Measurements from ENCODE around the gene TSHZ3.

TSHZ3 gene

DNA sequence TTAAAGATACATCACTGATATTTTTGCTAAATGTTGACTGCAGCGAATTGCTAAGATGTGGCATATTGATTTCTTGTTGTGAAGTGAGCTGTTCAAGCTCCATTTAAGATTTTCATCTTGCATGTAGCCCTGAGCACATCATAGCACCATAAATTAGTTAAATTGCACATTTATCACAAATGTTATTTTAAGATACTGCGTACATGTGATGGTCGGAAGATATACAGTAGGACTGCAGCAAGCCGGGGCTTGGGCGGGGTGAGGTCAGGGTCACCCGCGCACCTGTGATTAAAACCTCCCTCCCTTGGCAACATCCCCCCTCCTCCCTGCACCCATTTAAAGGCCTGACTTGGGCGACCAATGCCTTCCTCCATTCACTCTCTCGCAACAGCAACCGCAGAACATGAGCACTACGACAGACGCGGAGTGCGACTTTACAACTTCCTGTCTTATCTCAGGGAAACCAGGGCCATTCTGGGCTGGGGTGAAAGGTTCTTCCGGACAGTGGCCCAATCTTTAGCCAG is 76.6 kb downstream of the TSHZ3 start:
- no peak for DNase-seq (ENCODE audit: low read depth)
- TF ChIP-seq, protein P1, sequence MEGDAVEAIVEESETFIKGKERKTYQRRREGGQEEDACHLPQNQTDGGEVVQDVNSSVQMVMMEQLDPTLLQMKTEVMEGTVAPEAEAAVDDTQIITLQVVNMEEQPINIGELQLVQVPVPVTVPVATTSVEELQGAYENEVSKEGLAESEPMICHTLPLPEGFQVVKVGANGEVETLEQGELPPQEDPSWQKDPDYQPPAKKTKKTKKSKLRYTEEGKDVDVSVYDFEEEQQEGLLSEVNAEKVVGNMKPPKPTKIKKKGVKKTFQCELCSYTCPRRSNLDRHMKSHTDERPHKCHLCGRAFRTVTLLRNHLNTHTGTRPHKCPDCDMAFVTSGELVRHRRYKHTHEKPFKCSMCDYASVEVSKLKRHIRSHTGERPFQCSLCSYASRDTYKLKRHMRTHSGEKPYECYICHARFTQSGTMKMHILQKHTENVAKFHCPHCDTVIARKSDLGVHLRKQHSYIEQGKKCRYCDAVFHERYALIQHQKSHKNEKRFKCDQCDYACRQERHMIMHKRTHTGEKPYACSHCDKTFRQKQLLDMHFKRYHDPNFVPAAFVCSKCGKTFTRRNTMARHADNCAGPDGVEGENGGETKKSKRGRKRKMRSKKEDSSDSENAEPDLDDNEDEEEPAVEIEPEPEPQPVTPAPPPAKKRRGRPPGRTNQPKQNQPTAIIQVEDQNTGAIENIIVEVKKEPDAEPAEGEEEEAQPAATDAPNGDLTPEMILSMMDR (conservative IDR thresholded peaks at IDR 0.05; ENCODE audit: low read length): no peak
- no peak overlapping the region for H3K4me3 ChIP-seq (ENCODE audit: low read length)

DNA sequence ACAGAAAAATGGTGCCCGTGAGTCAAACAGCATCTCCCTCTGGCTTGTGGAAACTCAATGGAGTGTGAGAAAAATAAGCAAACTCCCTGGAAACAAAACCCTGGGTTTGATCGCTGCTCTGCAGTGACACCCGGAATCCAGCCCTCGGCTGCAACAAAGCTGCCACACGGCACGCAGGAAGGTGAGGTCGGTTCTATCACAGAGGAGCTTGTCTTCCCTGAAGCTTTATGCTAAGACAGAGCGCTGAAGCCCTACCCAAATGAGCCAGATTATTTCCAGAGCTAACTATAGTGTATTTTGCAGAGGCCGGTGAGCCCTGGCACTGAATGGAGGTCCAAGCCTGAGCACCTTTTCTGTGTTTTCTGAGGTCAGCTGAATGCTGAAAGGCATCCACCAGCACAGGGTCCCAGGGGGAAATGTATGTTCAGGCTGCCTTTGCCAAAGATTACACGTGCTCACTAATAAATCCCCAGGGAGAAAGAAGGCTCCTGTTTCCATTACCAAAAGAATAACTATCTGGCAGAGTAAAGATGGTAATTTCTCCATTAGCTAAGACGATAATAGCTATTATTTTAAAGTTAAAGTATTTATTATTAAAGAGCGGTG is 77.8 kb downstream of the TSHZ3 start:
- TF ChIP-seq, protein P1 (conservative IDR thresholded peaks at IDR 0.05; ENCODE audit: low read length): no peak
- no peak overlapping the region for H3K4me3 ChIP-seq (ENCODE audit: low read length)
- DNase-seq (ENCODE audit: low read depth): no peak

DNA sequence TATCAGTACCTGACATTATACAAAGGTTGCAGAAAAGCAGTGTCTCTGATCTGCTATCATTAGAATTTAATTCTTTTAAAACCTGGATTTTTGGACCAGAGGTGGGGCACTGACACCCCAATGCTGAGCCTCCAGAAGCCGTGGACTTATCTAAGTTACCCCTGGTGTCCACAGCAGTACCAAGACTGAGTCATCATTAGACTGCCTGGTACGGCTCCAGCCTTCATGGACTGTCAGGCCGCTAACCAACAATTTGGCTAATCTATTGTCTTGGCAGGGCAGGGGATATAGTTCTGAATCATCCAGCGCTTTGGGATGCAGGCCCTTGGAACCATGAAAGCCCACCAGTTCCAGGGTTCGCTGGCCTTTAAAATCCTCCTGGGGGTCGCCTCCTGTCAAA is 78.3 kb downstream of the TSHZ3 start:
- DNase-seq (ENCODE audit: low read depth): peak; percentile 58
- TF ChIP-seq, protein P1 (conservative IDR thresholded peaks at IDR 0.05; ENCODE audit: low read length): no peak

DNA sequence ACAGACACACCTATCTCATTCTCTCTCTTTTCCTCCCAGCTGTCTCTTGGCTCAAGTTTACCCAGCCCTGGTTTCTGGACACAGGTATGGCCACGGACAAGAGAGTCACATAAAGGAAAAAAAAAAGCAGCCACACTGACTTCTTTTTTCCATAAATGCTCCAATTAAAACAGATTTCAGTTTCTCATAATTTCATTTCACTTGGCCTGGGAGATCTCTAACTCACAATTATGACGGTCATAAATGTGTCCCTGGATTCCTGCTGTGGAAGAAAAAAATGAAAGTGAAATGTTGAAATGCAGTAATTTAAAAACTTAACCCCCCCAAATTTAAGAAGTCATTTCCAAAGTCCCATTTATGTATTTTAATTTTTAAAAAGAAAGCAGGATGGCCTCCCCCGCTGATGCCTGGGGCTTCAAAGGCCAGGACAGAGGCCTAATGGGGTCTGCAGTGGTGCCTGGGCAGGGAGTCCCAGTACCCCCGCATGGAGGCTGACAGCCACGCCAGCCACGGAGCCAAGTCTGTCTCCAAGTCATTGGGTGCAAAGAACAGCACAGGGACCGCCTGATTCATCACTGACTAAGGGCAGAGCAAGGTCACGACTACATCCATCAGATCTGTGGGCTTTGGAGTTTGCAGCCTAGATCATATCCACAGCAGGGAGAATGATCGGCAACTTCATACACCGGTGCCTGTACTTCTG is 79.7 kb downstream of the TSHZ3 start:
- TF ChIP-seq, protein P1 (conservative IDR thresholded peaks at IDR 0.05; ENCODE audit: low read length): no peak
- no peak overlapping the region for H3K4me3 ChIP-seq (ENCODE audit: low read length)
- no peak for DNase-seq (ENCODE audit: low read depth)

More for the DNA sequence above, 78.3 kb downstream of the TSHZ3 start:
- H3K4me3 ChIP-seq (ENCODE audit: low read length): no peak overlapping the region

DNA sequence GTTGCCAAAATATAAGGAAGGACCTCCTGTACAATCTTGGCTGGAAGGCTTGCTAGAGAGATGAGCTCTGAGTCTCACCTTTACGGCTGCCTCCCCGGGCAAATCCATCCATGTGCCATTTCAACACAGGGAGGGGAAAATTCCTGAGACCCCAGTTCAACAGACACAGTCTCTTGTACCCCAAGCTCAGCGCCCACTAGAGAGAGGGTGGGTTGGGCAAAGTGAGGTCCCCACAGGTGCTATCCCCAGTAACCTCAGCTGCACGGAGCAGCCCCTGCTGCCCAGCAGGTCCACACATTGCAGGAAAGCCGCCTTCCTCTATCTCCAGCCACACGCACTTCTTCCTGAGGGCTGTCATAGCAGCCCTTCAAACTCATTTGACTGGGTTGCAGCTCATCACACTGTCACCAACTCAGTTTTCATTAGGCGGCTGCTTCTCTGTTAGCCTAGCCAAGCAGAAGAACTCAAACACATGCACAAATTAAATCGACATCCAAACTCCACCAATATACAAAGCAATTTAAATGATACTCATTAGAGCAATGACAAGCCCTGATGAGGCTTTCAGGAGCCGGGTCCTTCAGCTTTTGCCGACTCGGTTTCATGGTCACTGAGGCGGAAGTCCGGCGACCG is 80.4 kb downstream of the TSHZ3 start:
- TF ChIP-seq, protein P1 (conservative IDR thresholded peaks at IDR 0.05; ENCODE audit: low read length): no peak
- no peak overlapping the region for H3K4me3 ChIP-seq (ENCODE audit: low read length)
- DNase-seq (ENCODE audit: low read depth): no peak

DNA sequence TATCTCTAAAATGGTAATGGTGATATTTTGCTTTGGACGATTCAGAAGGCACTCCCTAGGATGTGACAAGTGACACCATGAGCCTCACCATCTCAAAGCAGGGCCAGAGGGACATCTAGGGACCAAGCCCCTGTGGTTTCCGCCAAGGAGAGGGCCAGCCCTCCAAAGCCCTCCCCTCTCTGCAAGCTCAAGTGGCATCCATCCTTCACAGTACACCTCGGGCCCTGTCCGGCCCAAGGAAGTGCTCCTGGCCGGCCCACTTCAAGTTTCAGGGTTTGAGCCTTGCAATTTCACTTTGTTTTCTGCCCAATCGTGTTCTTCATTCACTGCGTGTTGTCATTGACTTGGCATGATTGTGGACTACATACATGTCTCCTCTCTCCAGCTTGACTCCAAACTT is 82.5 kb downstream of the TSHZ3 start:
- no peak overlapping the region for H3K4me3 ChIP-seq (ENCODE audit: low read length)
- DNase-seq (ENCODE audit: low read depth): no peak
- TF ChIP-seq, protein P1 (conservative IDR thresholded peaks at IDR 0.05; ENCODE audit: low read length): no peak
